ENCODE measurements around the gene AFF3. TPM values are rescaled to one million over a fixed set of nuclear protein-coding genes. Genes with fewer than 3 reads are reported as not detected.

The AFF3 gene
- total RNA-seq, 4 donors from 2014 or later = 5.3 to 216 (median 12.5) TPM

GRCh38 chr2:99981840-99982239, 160.6 kb downstream of the AFF3 start:
- DNase-seq = no peak
- Histone ChIP-seq H3K4me3 (no peak overlapping the region), H3K27ac (no peak overlapping the region), H3K36me3 (no peaks in the 10 kb centered on the region), H3K27me3 (no peaks in the 10 kb centered on the region), H3K9me3 (no peaks in the 10 kb centered on the region), H3K4me1 (no peaks in the 10 kb centered on the region)
- TF ChIP-seq POLR2A (IDR thresholded peaks at IDR 0.05) (no peak), CTCF (IDR thresholded peaks at IDR 0.05) (no peak)

GRCh38 chr2:99980176-99980575, 162.2 kb downstream of the AFF3 start:
- Histone ChIP-seq H3K9me3 (no peaks in the 10 kb centered on the region), H3K27me3 (no peaks in the 10 kb centered on the region), H3K4me3 (no peak overlapping the region), H3K4me1 (no peaks in the 10 kb centered on the region), H3K27ac (no peak overlapping the region), H3K36me3 (no peaks in the 10 kb centered on the region)
- no peak for TF ChIP-seq CTCF (IDR thresholded peaks at IDR 0.05)
- TF ChIP-seq POLR2A (IDR thresholded peaks at IDR 0.05) = no peak
- no peak for DNase-seq

- Histone ChIP-seq H3K36me3 (no peaks in the 10 kb centered on the region), H3K4me3 (no peak overlapping the region), H3K4me1 (no peaks in the 10 kb centered on the region), H3K9me3 (no peaks in the 10 kb centered on the region), H3K27ac (no peak overlapping the region), H3K27me3 (no peaks in the 10 kb centered on the region)
- TF ChIP-seq POLR2A (IDR thresholded peaks at IDR 0.05) (no peak), CTCF (IDR thresholded peaks at IDR 0.05) (no peak)
- DNase-seq = no peak
Measured at GRCh38 chr2:99977966-99978365, 164.4 kb downstream of the AFF3 start.

- Histone ChIP-seq H3K9me3 (no peaks in the 10 kb centered on the region), H3K27me3 (no peaks in the 10 kb centered on the region), H3K36me3 (no peaks in the 10 kb centered on the region), H3K4me3 (no peak overlapping the region), H3K4me1 (no peaks in the 10 kb centered on the region), H3K27ac (no peak overlapping the region)
- no peak for DNase-seq
- TF ChIP-seq CTCF (IDR thresholded peaks at IDR 0.05) (no peak), POLR2A (IDR thresholded peaks at IDR 0.05) (no peak)
Measured at GRCh38 chr2:99975386-99975785, 167.0 kb downstream of the AFF3 start.

GRCh38 chr2:99974682-99975375, 167.6 kb downstream of the AFF3 start:
- no peaks in the 10 kb centered on the region for H3K36me3 ChIP-seq
- no peaks in the 10 kb centered on the region for H3K9me3 ChIP-seq
- no peak overlapping the region for H3K4me3 ChIP-seq
- DNase-seq = no peak
- H3K27me3 ChIP-seq = no peaks in the 10 kb centered on the region
- TF ChIP-seq CTCF (IDR thresholded peaks at IDR 0.05) (no peak), POLR2A (IDR thresholded peaks at IDR 0.05) (no peak)
- no peaks in the 10 kb centered on the region for H3K4me1 ChIP-seq
- no peak overlapping the region for H3K27ac ChIP-seq

DNA sequence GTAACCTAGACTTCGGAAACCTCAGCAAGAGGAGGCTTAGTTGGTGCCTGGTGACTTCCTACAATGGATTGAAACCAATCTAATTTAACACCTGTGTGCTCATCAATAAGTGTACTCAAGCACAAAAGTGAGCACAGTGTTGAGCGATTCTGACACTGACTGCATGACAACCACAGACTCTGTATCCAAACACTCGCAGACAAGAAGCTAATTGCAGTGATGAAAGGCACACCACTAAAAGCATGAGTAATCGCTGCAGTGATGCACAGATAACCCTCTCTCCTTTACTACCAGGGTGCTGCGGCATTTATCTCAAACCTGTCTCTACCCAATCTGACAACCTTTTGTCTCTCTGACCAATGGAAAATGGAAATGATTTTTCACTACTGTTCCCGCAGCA, 168.1 kb downstream of the AFF3 start:
- Histone ChIP-seq H3K36me3 (no peaks in the 10 kb centered on the region), H3K27ac (no peak overlapping the region), H3K9me3 (no peaks in the 10 kb centered on the region), H3K4me1 (no peaks in the 10 kb centered on the region), H3K27me3 (no peaks in the 10 kb centered on the region), H3K4me3 (no peak overlapping the region)
- no peak for DNase-seq
- TF ChIP-seq POLR2A (IDR thresholded peaks at IDR 0.05) (no peak), CTCF (IDR thresholded peaks at IDR 0.05) (no peak)
